GM19397 (cell line): Measurements from ENCODE around the gene CCNL1.
"Not testable (repeated sequence)": the region's sequence is repeated elsewhere in the genome, so short reads cannot be mapped to it uniquely, and the experiment has no call there.

Experiments used
- ATAC-seq: cut with Tn5 transposase; IDR thresholded peaks from one replicate; pipeline ENCODE4 v1.9.1; 2021; ENCODE audit warnings: mild to moderate bottlenecking, moderate library complexity; ENCODE audit not compliant: unreplicated experiment

The CCNL1 gene

DNA sequence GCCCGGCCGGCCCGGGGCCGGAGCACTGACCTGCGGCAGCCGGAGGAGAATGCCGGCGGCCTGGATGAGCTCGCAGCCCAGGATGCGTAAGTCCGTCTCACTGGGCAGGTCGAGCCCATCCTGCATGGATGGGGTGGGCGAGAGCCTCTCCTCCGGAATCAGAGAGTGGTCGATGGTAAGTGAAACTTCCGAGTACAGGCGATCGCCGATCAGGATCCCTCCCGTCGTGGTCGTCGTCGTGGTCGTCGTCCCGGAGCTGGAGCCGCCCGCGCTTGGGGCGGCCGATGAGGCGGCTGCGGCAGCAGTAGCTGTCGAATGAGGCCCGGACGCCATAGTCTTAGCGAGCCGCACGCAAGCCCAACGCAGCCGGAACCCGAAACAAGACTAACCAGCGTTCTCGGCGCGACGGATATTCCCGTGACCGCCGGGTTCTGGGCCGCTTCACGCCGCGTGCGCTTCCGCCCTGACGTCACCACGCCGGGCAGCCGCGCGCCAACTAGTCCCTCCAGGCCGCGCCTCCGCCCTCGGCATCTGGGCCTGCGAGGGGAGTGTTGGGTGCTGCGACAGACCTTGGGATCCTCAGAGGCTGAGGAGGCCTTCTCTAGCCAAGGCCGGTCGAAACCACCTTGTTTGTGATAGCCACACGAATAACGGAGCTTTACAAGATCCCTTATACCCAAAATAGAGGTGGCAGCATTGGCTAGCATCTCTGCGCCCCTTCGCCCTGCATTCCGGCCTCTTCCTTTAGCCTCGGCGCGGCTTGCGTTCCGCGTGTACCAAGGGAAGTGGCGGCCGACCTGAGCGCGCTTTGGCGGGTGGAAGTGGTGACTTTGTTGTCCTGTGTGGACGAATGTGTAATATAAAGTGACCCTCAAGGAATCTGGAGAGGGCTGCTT is at the start of gene CCNL1:
Gene CCNL1, minus strand, starts transcription at position 386 of the 896 bp plus-strand sequence. Its CDS starts 53 bp downstream, at position 333.
- peak; percentile 84 for ATAC-seq

DNA sequence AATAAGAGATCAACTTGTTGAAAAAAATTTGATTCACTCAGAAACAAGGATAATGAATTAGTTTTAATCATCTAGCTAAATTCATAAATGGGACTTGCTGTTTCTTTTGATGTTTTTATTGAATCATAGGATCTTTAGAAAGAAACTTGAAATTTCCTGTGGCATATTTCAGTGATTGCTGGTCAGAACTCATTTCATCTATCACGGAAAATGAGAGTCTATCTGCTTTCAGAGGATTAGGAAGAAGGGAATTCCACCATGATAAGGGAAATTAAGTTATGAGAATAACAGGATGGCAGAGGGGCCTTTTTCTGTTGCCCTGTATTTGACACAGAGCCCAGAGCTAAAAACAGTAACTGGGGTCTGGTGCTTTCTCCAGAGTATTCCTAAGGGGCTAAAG is 44.9 kb upstream of the CCNL1 start:
- ATAC-seq: no peak

DNA sequence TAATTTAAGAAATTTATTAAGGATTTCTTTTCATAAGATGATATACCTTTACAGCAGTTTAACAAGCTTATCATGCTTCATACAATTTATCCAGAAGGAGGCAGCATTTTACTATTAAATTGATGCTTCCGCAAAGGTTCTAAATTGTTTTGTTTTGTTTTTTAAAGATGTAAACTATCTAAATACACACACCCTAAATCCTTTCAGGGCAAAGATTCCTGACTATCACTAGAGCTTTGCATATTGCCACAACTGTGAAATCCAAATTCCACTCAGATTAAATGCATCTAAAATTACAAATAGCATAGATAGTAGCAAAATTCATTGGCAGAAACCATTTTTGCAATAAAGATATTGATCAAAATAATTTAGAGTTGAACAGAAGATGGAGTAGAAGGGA is 44.5 kb upstream of the CCNL1 start:
- ATAC-seq: no peak

DNA sequence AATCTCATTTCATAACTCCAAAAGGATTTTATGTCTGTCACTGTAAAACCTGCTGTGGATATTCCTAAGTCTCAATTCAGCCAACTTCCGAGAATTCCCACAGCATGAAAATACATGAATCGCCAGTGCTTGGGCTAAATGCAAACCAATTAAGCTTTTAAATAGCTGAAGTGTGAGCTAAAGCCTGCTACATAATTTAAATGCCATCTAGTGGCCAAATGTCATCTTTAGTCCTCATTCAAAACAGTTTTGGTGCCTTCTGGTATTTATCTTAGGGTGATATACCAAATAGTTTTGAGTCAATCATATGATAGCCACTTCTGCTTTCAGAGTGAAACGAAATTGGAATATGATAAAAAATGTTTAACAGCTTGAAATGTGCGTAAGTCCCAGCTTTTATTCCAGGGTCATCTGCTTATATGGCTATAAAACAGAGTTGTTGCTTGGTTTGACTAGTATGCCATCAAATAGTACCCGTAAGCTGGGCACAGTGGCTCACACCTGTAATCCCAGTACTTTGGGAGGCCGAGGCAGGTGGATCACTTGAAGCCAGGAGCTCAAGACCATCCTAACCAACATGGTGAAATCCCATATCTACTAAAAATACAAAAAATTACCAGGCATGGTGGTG is 41.8 kb upstream of the CCNL1 start:
- ATAC-seq: no peak

DNA sequence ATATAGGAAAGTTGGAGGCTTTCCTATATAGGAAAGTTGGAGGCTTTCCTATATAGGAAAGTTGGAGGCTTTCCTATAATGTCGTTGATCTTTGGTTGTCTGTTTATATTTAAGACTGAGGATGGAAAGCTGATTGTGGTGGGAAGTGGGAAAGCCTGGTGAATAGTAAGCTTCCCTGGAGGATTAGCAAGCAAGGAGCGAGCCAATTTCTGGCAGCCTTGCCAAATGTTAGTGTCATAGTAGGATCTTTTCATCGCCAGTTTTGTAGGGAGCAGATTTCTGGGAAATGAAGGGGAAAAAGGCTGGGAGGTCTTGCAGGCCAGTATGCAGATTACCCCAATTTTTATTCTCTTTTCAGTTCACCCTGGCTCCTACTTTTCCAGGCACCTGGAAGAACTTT is 39.9 kb upstream of the CCNL1 start:
- no peak for ATAC-seq

DNA sequence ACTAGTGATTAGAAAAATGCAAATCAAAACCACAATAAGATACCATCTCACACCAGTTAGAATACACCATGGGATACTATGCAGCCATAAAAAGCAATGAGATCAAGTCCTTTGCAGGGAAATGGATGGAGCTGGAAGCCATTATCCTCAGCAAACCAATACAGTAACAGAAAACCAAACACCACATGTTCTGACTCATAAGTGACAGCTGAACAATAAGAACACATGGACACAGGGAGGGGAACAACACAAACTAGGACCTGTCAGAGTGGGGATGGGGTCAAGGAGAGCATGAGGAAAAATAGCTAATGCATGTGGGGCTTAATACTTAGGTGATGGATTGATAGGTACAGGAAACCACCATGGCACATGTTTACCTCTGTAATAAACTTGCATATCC is 36.0 kb upstream of the CCNL1 start:
- no peak for ATAC-seq

DNA sequence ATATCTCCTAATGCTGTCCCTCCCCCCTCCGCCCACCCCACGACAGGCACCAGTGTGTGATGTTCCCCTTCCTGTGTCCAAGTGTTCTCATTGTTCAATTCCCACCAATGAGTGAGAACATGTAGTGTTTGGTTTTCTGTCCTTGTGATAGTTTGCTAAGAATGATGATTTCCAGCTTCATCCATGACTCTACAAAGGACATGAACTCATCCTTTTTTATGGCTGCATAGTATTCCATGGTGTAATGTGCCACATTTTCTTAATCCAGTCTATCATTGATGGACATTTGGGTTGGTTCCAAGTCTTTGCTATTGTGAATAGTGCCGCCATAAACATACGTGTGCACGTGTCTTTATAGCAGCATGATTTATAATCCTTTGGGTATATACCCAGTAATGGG is 31.2 kb upstream of the CCNL1 start:
- ATAC-seq: not testable (repeated sequence)

DNA sequence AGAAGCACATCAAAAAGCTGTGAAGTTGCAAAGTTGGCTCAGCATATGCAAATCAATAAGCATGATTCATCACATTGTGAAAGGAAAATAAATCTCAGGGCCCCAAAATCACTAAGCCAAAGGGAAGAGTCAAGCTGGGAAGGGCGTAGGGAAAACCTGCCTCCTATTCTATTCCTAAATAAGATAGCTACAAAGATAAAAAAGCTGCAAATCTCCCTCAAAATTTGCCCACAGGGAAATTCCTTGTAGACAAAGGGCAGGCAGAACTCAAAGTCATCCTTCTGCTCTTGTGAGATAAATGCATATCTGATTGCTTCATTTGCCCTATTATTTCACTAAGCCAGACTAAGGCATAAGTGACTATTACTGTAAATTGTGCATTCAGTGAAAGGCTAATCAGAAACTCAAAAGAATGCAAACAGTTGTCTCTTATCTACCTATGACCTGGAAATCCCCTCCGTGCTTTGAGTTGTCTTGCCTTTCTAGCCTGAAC is 30.5 kb upstream of the CCNL1 start:
- ATAC-seq: no peak

DNA sequence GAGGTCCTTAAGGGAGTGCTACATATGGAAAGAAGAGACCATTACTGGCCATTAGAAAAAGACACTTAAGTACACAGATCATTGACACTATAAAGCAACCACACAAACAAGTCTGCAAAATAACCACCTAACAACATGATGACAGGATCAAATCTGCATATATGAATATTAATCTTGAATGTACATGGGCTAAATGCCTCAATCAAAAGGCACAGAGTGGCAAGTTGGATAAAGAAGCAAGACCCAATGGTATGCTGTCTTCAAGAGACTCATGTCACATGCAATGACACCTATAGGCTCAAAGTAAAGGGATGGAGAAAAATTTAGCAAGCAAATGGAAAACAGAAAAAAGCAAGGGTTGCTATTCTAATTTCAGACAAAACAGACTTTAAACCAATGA is 28.4 kb upstream of the CCNL1 start:
- no peak for ATAC-seq

DNA sequence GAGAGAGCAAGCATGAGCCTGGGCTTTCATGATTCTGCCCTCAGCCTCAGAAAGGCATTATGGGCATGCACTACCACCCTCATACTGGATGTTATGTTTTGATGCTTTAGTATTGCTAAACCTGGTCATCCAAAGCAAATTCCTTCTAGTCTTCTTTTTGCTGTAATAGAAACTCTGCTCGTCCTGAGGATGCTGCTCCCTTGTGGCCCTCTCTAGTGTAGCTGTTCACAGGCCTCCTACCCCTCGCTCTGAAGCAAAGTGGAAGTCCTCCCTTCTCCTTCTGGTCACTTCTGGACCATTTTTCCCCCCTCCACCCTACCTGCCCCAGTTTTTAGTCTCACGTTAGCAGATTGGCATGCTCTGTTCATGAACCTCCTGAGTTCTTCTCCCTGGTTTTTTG is 22.9 kb upstream of the CCNL1 start:
- no peak for ATAC-seq

DNA sequence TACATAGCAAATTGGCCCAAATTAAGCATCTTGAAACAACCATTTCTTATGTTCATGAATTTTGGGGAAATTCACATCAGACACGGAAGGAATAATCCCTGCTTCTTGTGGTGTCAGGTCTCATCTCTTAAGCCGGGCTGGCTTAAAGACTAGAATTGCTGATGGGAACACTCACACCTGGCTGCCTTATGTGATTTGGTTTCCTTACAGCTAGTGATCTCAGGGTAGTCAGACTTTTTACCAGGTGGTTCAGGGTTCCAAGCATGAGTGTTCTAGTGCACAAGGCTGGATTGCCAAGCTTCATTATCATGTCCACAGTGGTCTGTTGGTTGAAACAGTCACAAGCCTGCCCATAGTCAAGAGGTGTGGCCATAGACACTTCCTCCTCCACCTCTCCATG is 20.3 kb upstream of the CCNL1 start:
- ATAC-seq: no peak

DNA sequence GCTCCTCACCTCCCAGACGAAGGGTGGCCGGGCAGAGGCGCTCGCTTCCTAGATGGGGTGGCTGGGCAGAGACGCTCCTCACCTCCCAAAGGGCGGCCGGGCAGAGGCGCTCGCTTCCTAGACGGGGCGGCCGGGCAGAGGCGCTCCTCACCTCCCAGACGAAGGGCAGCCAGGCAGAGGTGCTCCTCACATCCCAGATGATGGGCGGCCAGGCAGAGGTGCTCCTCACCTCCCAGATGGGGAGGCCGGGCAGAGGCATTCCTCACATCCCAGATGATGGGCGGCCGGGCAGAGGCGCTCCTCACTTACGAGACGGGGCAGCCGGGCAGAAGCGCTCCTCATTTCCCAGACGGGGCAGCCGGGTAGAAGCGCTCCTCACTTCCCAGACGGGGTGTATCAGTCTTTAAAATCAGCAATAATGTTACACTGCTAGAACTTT is 19.4 kb upstream of the CCNL1 start:
- no peak for ATAC-seq

DNA sequence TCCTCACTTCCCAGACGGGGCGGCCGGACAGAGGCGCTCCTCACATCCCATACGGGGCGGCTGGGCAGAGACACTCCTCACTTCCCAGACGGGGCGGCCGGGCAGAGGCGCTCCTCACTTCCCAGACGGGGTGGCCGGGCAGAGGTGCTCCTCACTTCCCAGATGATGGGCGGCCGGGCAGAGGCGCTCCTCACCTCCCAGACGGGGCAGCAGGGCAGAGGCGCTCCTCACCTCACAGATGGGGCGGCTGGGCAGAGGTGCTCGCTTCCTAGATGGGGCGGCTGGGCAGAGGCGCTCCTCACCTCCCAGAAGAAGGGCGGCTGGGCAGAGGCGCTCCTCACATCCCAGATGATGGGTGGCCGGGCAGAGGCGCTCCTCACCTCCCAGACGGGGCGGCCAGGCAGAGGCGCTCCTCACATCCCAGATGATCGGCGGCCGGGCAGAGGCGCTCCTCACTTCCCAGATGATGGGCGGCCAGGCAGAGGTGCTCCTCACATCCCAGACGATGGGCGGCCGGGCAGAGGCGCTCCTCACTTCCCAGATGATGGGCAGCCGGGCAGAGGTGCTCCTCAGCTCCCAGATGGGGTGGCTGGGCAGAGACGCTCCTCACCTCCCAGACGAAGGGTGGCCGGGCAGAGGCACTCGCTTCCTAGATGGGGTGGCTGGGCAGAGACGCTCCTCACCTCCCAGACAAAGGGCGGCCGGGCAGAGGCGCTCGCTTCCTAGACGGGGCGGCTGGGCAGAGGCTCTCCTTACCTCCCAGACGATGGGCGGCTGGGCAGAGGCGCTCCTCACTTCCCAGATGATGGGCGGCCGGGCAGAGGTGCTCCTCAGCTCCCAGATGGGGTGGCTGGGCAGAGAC is 18.8 kb upstream of the CCNL1 start:
- ATAC-seq: not testable (repeated sequence)

DNA sequence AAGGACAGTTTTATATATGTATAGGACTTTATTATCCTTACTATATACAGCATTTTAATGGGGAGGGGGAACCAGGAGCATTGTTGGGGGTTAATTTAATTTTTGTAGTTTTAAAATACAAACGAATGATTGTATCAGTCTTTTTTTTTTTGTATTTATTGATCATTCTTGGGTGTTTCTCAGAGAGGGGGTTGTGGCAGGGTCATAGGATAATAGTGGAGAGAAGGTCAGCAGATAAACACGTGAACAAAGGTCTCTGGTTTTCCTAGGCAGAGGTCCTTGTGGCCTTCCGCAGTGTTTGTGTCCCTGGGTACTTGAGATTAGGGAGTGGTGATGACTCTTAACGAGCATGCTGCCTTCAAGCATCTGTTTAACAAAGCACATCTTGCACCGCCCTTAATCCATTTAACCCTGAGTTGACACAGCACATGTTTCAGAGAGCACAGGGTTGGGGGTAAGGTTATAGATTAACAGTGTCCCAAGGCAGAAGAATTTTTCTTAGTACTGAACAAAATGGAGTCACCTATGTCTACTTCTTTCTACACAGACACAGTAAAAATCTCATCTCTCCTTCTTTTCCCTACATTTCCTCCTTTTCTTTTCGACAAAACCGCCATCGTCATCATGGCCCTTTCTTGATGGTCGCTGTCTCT is 18.0 kb upstream of the CCNL1 start:
- ATAC-seq: not testable (repeated sequence)

DNA sequence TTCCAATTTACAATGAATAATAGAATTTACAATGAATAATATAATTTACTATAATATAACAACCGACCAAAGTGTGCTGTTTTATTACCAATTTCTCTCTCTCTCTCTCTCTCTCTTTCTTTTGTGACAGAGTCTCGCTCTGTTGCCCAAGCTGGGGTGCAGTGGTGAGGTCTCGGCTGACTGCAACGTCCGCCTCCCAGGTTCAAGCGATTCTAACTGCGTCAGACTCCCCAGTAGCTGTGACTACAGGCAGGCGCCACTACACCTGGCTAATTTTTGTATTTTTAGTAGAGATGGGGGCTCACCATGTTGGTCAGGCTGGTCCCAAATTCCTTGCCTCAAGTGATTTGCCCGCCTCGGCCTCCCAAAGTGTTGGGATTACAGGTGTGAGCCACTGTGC is 17.0 kb upstream of the CCNL1 start:
- ATAC-seq: no peak

DNA sequence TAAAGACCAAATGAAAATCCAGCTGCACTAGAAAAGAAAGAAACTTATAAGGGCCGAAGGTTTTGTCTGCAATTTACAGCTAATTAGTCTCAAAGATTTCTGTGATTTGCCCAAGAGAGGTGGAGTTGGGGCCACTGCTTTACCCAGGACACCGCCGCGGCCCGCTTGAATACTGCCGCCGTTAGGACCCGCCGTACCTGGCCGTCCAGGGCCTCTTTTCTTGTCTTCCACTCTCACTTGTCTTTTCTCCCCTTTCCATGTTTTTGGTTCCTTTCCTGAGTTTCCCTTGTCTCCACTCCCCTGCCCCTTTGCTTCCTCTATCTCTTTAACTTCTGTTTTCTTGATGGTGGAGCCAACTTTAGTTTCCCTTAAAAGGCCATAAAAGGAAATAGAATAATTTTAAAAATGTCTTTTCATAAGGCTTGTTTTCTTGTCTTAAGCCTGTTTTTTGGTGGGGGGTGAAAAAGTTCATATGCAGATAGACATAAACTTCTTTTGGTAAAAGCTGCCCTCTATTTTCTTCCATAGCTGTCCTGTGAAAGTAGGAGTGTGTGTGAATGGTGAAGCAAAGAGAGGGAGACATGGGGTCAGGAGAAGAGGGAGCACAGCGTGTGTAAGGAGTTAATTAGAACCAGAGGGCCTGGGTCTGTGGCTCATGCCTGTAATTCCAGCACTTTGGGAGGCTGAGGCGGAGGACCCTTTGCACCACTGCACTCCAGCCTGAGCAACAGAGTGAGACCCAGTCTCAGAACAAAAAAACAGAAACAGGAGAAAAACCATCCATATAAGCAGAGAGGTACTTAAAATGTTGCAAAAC is 16.0 kb upstream of the CCNL1 start:
- no peak for ATAC-seq

DNA sequence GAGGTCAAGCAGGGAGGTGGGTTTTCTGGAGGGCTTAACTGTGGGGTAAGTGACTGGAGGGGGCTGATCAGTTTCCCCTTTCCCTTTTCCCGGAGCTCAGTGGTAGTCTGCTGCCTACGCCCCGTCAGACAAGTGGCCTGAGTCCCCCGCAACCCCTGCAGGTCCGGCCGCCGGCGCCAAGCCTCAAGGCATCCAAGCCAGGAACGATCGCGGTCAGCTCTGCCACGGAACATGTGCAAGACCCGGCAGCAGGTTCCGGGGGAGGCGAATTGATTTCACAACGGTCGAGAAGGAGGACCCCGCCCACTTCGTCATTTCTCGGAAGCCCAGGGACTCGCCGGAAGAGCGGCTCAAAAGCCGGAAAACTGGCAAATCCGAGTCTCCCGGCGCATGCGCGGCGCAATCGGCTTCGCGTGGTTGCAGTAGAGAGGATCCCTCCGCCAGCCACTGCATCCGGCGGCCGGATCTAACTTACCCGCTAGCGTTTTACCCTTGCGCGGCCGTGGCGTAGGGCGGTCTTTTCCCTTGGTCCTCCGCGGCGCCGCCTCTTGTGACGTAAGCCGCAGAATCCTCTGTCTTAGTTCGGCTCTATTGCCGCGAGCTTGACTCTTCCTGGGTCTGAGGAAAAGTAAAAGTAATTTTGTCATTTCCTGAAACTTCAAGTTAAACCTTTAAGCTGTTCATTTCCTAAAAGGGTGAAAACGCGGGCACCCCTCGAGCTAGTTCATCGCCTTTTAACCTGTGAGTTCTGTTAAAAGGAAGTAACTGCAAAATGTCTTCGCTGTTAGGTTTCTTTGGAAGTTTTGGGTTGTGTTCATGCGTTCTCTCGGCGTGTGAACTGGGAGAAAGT is 14.9 kb upstream of the CCNL1 start:
- peak; percentile 96 for ATAC-seq

DNA sequence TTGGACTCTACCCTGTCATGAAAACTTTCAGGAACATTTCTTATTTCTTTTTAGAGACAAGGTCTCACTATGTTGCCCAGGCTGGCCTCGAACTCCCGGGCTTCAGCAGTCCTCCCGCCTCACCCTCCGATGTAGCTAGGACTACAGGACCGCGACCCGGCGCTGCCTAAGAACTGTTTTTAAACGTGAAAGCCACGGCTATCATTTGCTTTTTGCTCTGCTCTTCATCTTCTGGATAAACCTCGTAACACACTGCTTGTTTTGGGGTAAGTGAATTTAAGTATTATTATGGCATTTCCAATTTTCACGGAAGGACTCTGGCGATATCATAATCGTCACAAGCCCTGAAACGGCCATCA is 14.3 kb upstream of the CCNL1 start:
- no peak for ATAC-seq

DNA sequence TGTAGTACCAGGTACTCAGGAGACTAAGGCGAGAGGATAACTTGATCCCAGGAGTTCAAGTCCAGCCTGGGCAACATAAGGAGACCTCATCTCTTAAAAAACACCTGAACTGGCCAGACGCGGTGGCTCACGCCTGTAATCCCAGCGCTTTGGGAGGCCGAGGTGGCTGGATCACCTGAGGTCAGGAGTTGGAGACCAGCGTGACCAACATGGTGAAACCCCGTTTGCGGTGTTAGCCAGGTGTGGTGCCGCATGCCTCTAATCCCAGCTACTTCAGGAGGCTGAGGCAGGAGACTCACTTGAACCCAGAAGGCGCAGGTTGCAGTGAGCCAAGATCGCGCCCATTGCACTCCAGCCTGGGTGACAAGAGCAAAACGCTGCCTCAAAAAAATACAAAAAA is 13.4 kb upstream of the CCNL1 start:
- not testable (repeated sequence) for ATAC-seq
